T-helper 2 cell (primary cell): ENCODE measurements around the gene CAPZB.

ENCODE experiments used
- DNase-seq, 5 experiments: peaks; one replicate each; pipeline versions ENCODE4 v3.0.0 to v3.0.0-alpha.2; 2012 to 2022

Gene CAPZB

DNA sequence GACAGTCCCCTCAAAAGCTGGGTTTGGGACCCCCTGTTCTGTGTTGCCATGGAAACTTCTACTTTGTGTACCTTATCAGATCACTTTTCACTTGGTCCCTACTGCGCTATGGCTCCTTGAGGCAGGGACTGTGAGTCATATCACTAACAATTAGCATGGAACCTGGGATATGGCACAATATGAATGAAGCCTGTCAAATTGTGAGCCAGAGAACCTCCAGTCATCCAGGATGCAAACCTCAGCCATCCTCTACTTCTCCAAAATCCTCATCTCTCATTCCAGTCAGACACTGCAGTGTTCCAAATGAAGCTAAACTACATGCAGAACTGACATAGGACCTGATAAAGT, 11.2 kb upstream of the CAPZB start:
- no peak for DNase-seq

DNA sequence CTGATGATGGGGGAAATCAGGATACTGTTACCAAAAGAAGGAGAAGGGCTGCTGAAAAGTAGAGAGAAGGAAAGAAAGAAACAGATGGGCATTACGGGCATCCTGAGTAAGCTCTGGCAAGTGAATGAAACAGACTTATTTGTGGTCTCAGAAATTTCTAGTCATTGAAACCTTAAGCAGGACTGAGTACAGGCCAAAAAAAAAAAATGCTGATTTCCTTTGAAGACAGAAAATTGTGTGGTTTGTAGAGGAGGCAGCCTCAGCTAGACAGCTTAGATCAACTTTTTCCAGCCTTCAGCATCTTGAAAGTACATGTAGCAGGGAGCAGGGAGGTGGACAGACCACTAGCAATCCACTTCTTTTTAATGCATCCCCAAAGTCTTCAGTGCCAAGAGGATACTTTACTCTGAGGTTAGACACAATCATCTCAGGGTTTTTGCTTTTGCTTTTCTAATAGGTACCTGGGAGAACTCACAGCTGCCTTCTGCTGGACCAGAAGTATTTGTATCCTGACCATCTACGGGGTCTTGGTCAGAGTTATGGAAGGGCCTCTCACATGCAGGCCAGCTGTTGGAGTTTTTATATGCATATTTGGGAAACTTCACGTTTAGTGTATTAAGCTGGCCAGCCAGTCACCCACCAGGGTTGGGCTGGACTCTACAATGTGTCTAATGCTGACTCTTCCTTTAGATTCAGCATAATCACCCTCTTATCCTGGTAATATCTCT, 10.6 kb upstream of the CAPZB start:
- DNase-seq: peak in 1 of 5 experiments; percentile 22

DNA sequence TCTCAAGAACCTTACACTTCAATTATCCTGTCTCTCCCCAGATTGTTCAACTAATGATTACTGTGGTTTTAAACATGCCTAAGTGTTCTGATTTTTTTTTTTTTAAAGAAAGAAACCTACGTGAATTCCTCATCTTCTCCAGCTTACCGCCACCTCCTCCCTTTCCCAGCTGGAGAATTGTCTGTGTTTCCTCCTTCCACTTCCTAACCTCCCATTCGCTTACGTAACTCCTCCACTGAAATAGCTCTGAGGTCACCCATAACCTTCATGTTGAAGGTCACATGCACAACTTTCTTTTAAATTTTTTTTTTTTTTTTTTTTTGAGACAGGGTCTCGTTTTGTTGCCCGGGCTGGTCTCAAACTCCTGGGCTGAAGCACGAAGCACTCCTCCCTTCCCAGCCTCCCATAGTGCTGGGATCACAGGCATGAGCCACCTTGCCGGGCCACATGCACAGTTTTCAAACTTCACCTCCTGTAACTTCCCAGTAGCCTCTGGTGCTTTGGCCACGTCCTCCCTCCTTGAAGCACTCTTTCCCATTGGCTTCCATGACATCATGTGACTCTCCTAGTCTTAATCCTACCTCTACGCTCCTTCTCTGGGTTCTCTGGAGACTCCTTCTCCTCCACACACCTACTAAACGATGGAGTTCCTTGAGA, 9.8 kb upstream of the CAPZB start:
- no peak for DNase-seq

DNA sequence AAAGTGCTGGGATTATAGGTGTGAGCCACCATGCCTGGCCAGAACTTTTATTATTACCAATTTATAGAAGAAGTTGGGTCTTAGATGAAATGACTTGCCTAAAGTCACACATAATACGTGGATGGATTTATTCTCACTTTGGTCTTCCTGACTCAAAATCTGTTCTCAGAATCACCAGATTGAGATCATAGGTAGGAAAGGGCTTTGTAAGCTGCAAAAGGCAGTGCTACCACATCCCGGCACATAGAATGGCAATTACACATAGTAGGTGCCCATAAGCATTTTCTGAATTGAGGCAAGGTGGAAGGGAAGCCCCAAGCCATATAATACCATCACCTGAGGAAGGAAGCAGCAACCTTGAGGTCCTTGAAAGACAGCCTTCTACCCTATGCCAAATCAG, 8.2 kb upstream of the CAPZB start:
- no peak for DNase-seq

DNA sequence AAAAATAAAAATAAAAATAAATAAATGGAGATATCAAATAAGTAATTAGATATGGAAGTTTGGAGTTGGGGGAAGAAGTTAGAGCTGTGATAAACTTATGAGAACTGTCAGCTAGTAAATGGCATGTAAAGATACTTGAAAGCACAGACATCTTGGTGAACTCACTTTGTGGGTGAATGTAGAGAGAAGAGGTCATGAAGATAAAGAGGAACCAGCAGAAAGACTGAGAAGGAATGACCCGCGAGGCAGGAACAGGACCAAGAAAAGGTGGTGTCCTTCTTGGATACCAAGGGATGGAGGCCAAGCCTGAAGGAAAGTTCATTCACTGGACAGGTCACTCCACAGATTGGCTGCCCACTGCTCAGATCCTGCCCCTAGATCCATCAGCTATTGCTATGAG, 4.7 kb upstream of the CAPZB start:
- no peak for DNase-seq

DNA sequence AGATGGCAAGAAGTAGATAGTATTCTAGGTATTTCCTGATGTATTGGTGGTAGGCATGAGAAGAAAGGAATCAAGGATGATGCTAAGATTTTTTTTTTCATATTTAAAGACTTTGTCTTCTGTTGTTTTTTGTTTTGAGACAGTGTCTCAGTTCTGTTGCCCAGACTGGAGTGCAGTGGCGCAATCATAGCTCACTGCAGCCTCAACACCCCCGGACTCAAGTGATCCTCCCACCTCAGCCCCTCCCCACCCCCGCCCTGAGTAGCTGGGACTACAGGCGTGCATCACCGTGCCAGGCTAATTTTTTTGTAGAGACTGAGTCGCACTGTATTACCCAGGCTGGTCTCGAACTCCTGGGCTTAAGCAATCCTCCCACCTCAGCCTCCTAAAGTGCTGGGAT, 2.8 kb upstream of the CAPZB start:
- DNase-seq: no peak

DNA sequence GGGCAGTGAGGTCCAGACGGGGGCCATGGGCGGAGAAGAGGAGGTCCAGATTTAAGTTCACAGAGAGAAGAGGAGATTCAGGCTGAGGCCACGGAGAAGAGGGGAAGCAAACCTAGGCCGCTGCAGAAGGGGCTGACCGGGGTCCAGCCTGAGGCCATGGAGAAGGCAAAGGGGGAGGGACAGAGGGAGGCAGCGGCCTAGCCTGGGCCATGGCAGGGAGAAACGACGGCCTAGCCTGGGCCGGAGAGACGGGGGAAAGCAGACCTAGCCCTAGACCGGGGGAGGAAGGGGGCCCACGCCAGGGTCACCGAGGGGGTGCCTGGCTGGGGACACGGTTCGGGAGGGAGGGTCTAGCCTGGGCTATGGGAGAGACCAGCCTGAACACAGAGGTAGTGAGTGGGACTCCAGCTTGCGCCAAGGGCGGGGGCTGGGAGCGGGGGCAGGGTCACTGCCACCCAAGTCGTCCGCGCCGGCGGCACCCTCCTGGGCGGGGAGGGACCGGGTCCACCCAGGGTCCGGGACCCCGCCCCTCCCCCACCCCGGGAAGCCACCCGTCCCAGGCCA, 459 bp downstream of the CAPZB start:
- DNase-seq: no peak

DNA sequence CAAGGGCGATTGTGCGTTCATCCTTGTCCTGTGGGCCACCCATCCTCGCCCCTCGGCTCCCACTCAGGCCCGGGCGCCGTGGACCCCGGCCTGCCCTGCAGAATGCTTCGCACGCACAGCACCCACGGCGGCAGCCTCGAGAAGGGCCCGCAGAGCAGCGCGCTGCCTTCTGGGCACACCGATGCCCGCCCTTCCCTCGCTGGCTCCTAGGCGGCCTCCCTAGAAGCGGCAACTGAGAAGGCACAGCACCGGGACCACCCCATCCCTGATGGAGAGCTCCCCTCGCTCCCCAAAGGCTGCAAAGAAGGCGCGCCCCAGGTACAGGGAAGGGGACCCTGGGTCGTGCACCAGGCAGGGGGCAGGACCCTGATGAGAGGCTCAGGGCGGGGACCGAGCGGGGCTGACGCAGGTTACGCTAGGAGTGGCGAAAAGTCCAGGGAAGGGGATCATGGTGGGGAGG, 971 bp downstream of the CAPZB start:
- DNase-seq: peak in 2 of 5 experiments; percentile 17 to 57

DNA sequence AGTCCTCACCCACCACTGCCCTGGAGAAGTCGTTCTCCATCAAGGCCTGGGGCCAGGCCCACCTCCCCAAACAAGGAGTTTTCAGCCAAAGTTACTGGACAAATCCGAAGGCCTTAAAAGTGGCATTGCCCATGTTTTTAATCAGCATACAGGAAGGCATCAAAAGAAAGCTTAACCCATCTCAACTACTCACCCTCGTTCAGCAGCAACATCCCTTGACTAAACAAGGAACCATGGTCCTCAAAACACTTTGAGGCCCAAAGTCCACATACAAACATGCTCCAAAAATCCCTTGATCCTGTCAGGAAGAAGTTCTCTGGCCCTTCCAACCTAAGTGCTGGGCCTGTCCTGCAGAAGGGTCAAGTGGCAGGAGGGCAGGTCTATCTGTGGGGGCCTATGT, 1.6 kb downstream of the CAPZB start:
- no peak for DNase-seq

DNA sequence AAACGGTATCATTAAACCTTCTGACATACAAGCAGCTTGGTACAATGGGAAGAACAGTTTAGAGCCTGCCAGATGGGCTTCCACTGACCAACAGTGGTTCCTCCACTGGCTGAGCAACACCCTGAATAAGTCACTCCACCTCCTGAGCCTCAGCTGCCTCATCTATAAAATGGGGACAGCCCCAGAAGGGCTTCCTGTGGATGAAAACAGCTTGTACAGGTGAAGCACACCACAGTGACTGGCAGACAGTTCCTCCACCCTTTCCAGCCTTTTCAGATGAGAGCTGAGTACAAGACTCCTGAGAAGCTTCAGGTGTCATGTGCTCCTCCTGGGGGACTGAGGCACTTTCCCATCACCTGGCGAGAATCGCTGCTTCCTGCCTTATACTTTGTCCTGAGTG, 2.1 kb downstream of the CAPZB start:
- peak in 1 of 5 experiments; percentile 44 for DNase-seq

DNA sequence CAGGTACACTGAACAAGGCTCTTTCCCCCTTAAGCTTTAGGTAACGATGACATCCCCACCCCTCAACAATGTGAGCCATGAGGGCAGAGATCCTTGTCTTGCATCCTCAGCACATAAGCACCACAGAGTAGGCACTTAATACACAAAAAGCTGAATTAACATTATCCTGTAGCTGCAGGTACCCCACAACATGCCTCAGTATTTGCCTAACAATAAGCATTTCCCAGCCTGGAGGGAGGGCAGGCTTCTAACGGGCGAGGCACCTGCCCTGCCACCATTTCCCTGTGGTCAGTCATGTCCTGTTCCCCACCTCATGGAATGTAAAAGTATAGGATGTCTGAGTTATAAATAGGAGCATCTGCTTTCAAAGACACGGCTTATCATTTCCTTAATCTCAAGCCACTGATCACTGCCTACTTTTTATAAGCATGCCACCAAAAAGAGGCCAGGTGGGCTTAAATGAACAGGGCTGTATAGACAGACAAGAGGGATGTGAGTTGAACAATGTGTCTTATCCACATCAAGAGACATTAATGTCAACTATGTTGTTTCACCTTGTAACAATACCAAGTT, 3.4 kb downstream of the CAPZB start:
- DNase-seq: no peak

DNA sequence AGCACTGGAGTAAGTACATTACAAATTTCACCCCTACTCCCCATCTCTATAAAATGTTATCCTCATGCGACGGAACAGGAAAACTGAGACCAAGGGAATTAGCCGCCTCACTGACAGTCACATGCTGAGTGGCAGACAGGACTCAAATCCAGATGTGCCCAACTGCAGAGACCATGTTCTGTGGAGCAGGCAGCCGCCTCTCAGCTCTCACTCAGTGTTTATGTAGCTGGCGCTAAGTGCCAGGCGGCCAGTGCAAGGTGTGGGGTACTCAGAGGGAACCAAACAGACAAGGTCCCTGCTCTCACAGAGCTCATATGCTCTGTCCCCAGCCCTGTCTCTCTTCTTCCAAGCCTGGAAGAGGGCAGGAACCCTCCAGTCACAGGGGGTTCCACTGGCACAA, 5.1 kb downstream of the CAPZB start:
- no peak for DNase-seq

DNA sequence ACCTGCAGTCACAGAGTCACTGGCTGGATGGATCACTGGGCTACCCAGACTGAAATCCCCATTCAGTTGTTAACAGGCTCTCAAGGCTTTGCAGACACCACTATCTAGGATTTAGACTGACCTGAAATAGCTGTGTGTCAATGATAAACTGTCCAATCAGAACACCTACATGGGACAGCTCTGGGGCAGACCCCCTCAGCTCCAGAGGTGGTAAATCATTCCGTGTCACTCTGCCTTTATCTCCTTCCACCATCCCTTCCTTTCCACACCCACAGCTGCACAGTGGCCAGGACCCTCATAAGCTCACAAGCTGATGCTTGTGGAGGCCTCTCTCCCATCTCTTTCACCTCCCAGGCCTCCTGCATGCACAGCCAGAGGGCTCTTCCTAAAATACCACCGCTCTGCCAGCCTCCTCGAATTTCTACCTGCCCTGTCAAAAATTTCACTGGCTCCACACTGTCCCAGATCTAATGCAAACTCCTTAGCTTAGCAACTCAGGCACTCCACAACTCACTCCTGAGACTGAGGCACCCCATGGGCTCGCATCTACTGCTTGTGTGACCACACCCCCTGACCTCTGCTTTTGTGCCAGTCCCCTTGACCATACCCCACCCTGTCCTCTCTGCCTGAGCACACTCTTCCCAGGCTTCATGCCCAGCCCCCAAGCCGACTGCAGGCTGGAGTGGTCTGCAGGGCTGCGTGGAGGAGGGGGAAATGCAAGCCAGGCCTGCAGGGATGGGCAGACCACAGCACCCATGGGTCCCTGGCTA, 5.8 kb downstream of the CAPZB start:
- DNase-seq: no peak

DNA sequence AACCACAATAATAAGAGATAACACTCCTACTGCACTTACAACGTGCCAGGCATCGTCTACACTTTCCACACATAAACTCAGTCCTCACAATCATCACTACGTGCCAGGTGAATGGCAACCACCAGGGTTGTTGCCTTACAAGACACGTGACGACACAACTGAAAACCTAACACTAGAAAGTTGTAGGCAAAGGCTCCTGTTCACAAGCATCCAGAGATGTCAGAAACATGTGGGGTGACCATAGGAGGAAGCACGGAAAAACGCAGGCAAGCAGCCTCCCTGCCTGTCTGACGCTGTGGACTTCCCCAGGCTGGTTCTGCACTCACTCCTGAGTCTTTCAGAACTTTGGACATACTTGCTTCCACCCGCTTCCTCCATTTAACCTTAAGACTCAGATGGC, 7.0 kb downstream of the CAPZB start:
- peak in 1 of 5 experiments; percentile 48 for DNase-seq

DNA sequence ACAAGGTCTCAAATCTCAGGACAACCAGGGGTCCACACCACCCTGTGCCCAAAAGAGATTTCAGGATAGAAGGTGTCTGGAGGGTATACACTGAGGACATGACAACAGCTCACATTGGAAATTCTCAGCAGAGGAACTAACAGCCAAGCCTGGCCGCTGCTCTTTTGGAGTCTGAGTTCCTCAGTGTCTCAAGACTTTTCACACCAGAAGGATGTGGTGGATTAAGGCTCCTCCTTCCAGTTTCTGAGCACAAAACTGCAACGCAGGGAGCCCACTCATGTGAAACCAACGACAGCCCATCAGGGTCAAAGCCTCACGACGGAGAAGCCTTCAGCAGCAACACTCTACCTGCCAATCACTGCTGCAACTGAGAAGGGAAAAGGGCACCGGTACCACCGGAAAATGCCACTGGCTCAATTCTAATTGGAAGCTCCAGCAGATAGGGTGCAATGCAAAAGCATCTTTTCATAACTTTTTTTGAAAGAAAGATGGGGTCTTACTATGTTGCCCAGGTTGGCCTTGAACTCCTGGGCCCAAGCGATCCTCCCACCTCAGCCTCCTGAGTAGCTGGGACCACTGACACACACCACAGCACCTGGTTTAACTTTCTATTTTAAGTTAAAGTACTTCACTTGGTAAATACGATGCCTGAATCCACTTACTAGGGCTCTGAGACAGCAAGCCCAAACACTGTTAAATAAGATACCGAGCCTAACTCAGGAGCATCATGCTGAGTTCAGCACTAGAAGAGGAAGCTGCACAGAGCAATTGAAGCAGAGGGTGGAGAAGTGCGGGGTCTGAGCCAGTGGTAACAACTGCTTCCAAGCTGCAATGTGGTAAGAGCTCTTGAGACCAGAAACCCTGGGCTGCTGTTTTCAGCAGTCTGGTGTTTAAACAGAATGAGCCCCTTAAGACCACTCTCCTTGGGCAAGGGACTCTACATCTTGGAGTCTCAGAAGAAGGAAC, 7.8 kb downstream of the CAPZB start:
- peak in 2 of 5 experiments; percentile 61 to 84 for DNase-seq

DNA sequence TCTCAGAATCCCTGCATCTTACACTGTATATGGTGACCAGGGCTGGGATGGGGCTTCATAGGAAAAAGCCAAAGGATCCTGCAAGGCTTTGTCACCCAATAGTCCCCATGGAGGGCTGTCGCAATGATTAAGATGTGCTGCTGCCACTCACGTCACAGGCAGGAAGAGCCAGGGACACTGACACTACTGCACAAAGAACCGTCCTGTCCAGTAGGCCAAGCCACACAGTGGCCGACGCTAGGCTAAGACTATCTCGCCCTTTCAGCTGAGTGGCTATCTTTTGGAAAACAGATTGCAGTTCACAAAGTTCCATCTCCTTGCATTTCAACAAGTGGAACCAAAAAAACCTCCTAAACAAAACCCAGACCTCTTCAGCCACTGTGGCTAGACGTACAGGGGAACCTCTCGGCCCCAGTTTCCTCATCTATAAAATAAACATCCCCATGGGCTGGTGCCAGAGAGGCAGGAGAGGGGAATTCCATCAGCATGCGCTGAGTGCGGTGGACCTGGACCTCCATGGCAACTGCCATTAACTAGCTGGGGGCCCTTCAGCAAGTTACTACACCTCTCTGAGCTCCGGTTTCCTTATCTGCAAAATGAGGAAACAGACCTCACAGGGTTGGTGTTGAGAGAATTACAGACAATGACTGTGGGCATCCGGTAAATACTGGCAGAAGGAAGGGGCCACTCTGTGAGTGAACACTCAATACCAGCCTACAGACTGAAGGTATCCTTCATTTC, 8.7 kb downstream of the CAPZB start:
- DNase-seq: peak in 4 of 5 experiments; percentile 22 to 91 (median 61)

DNA sequence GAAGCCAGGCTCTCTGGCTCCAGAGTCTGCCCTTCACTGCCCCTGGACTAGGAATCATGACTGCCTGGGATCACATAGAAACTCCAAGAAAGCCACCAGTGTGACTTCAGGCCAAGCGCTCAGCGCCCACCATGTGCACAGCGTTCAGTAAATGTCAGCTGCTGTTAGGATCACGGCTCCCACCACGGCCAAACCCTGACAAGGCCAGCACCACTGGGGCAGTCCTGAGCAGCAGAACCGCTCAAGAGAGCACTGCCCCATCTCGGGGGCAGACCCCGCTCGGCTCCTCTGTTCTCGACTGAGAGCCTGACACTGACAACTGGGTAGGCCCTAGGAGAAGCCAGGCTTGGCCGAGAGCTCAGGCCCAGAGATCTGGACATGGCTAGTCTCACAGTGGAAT, 10.0 kb downstream of the CAPZB start:
- DNase-seq: no peak

DNA sequence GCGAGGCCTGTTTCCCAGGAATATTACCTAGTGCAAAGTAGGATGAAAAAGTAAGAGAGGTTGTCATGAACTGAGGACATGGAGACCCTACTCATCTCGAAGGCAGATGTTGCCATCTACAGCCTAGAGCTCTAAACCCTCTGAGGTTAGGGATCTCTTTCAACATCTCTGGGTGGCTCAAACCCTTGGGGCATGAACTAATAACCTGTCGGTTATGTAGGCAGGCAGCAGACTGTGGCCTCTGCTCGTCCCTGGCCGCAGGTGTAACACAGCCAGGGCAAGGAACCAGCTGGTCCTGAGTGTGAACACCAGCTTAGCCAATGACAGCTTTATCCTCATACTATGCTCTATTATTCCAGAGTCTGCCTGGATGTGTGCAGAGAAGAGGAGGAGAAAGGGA, 13.2 kb downstream of the CAPZB start:
- DNase-seq: no peak

DNA sequence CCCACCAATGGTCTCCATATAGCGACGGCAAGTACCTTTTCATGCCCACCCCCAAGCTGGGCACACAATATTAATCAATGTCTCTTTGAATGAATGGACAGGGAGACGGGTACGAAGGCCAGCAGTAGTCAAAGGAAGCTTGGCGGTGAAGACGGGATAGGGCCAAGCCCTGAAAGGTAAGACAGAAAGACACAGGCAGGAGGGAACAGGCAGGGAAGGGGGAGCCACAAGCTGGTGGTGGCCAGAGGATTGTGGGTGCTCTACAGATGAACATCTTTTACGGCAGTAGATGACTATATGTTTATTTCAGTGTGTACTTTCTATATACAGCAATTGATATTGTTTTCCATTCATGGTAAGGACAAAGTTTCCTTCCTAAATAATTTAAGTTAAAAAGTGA, 16.3 kb downstream of the CAPZB start:
- DNase-seq: peak in 1 of 5 experiments; percentile 30

DNA sequence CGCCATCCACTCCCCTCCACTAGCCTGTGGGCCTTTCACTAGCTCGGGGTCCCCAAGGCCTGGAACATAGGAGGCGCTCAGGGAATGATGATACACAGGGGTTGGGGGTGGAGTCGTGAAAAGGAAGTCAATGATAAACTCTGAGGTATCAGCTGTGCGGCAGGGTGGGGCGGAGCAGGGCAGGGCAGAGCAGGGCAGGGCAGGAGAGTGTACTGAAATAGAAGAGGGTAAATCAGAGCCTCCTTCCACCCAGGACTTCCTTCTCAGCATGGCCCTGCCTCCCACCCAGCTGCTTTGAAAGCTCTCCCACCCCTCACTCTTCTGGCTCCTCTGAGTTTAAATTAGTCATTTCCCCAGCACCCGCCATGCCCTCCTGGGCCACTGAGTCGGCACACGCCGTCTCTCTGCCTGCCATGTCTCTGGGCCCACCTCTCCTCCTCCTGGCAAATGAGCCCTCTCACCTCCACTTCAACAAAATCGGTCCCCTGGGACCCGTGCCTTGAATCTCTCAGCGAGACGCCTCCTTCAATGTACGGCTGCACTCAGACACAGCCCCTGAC, 16.9 kb downstream of the CAPZB start:
- peak; percentile 17 to 80 (median 50) for DNase-seq
